GM21423 (cell line): ENCODE data around the gene HOXA3.
A peak's percentile ranks its signal among the peaks of the same experiment; 100 is the strongest.

ENCODE experiments used
- ATAC-seq: cut with Tn5 transposase; IDR thresholded peaks from one replicate; pipeline ENCODE4 v1.9.1; 2021; ENCODE audit warnings: mild to moderate bottlenecking, moderate library complexity; ENCODE audit not compliant: unreplicated experiment

HOXA3 gene

GRCh38 chr7:27131390-27131819, 21.0 kb downstream of the HOXA3 start:
- ATAC-seq = no peak

DNA sequence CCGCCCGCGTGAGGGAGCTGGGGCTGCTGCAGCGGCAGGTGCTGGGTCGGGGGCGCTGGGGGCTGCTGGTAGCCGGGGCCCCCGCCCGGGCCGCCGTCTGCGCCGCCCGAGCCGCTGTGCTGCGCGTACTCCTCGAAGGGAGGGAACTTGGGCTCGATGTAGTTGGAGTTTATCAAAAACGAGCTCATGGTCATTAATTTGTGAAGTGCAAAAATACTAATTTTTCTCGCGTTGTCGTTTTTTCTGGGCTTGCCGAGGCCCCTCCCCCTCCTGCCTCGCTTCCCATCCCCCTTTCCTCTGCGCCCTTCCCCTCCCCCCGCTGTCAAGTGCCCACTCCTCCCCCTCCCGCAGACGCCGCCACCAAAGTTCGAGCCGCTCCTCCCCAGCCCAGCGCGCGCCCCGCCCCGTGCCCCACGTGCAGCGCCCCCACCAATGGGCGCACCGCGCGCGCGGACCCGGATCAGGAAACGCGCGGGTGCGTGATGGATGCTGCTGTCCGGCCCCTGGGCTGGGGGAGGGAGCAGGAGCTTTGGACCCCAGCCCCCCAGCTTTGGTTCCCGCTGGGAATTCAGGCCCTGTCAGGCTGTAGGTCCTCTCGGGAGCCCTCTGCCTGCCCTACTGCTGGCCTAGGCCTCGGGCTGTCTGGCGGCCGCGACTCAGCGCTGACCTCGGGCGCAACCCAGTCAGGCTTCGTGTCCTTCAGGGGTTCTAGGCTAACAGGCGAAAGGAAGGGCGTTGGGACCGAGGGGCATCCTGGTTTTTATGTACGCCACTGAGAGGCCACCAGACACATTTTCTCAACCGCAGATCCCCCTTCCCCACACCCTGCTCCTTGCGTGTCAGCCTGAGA, 21.6 kb downstream of the HOXA3 start, which contains the start of gene HOXA4:
HOXA4 (minus strand) TSS at position 218 of the 850 bp plus-strand sequence; CDS start at position 194, 24 bp downstream.
- ATAC-seq = peak; percentile 71

GRCh38 chr7:27129729-27130539, 22.4 kb downstream of the HOXA3 start:
- no peak for ATAC-seq

- ATAC-seq = no peak
Measured at GRCh38 chr7:27128776-27129728, 23.3 kb downstream of the HOXA3 start.

GRCh38 chr7:27128034-27128433, 24.3 kb downstream of the HOXA3 start:
- ATAC-seq = no peak

- no peak for ATAC-seq
Measured at GRCh38 chr7:27126596-27127327, 25.6 kb downstream of the HOXA3 start.

GRCh38 chr7:27125986-27126394, 26.4 kb downstream of the HOXA3 start:
- no peak for ATAC-seq

GRCh38 chr7:27124902-27125689, 27.3 kb downstream of the HOXA3 start:
- ATAC-seq = no peak

GRCh38 chr7:27124096-27124901, 28.1 kb downstream of the HOXA3 start:
- ATAC-seq = no peak

- ATAC-seq = no peak
Measured at GRCh38 chr7:27123477-27124053, 28.8 kb downstream of the HOXA3 start.

- no peak for ATAC-seq
Measured at GRCh38 chr7:27123007-27123476, 29.3 kb downstream of the HOXA3 start.

GRCh38 chr7:27122077-27122910, 30.1 kb downstream of the HOXA3 start:
- ATAC-seq = no peak

- no peak for ATAC-seq
Measured at GRCh38 chr7:27121684-27122076, 30.7 kb downstream of the HOXA3 start.

GRCh38 chr7:27119412-27119911, 32.9 kb downstream of the HOXA3 start:
- ATAC-seq = no peak

- no peak for ATAC-seq
Measured at GRCh38 chr7:27118580-27118979, 33.8 kb downstream of the HOXA3 start.

- no peak for ATAC-seq
Measured at GRCh38 chr7:27117887-27118491, 34.4 kb downstream of the HOXA3 start.
